RWPE2 (cell line): Measurements from ENCODE around the gene ACTL8.

Experiments
- ATAC-seq: fragments of 200-7000 bp; cut with Tn5 transposase; 3 replicates; pipeline ENCODE4 v1.9.1; 2021; ENCODE audit warnings: low read depth
- DNase-seq: peaks from one replicate; pipeline ENCODE4 v3.0.0-alpha.2; 2020; ENCODE audit warnings: low spot score
- H3K27ac ChIP-seq: fragments of 450-650 bp; 2 replicates; pipeline ENCODE4 v1.5.1; 2017; ENCODE audit warnings: mild to moderate bottlenecking; ENCODE audit not compliant: poor library complexity, severe bottlenecking
- H3K27me3 ChIP-seq: fragments of 250-450 bp; sonication (Bioruptor Pico); 2 replicates; pipeline ENCODE4 v1.5.1; 2021; ENCODE audit warnings: mild to moderate bottlenecking, moderate library complexity; ENCODE audit not compliant: insufficient read depth, poor library complexity, severe bottlenecking
- H3K36me3 ChIP-seq: fragments of 250-450 bp; sonication (Bioruptor Pico); 2 replicates; pipeline ENCODE4 v1.5.1; 2020; ENCODE audit warnings: low read depth, mild to moderate bottlenecking, moderate library complexity
- H3K4me1 ChIP-seq: fragments of 250-450 bp; sonication (Bioruptor Pico); 2 replicates; pipeline ENCODE4 v1.5.1; 2021; ENCODE audit warnings: mild to moderate bottlenecking, moderate library complexity; ENCODE audit not compliant: insufficient read depth, poor library complexity, severe bottlenecking
- H3K4me3 ChIP-seq: fragments of 250-450 bp; sonication (Bioruptor Pico); 2 replicates; pipeline ENCODE4 v1.5.1; 2021; ENCODE audit warnings: mild to moderate bottlenecking, moderate library complexity; ENCODE audit not compliant: severe bottlenecking
- H3K9me3 ChIP-seq: fragments of 250-450 bp; sonication (Bioruptor Pico); 2 replicates; pipeline ENCODE4 v1.5.1; 2021; ENCODE audit warnings: mild to moderate bottlenecking, moderate library complexity; ENCODE audit not compliant: severe bottlenecking
- TF ChIP-seq, protein P1 (sequence below): fragments of 450-650 bp; IDR thresholded peaks from one replicate; pipeline ENCODE4 v1.5.1; 2017; ENCODE audit warnings: mild to moderate bottlenecking, moderate library complexity; ENCODE audit not compliant: poor library complexity, severe bottlenecking

ACTL8 gene

GRCh38 chr1:17841944-17842343 lies 86.8 kb downstream of the ACTL8 start:
- Histone ChIP-seq H3K9me3 (no peaks in the 10 kb centered on the region), H3K27ac (no peak overlapping the region), H3K4me3 (no peak overlapping the region), H3K36me3 (no peaks in the 10 kb centered on the region), H3K27me3 (no peaks in the 10 kb centered on the region), H3K4me1 (no peaks in the 10 kb centered on the region)
- TF ChIP-seq, protein P1, sequence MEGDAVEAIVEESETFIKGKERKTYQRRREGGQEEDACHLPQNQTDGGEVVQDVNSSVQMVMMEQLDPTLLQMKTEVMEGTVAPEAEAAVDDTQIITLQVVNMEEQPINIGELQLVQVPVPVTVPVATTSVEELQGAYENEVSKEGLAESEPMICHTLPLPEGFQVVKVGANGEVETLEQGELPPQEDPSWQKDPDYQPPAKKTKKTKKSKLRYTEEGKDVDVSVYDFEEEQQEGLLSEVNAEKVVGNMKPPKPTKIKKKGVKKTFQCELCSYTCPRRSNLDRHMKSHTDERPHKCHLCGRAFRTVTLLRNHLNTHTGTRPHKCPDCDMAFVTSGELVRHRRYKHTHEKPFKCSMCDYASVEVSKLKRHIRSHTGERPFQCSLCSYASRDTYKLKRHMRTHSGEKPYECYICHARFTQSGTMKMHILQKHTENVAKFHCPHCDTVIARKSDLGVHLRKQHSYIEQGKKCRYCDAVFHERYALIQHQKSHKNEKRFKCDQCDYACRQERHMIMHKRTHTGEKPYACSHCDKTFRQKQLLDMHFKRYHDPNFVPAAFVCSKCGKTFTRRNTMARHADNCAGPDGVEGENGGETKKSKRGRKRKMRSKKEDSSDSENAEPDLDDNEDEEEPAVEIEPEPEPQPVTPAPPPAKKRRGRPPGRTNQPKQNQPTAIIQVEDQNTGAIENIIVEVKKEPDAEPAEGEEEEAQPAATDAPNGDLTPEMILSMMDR = no peak
- ATAC-seq = no peak
- DNase-seq = no peak

DNA sequence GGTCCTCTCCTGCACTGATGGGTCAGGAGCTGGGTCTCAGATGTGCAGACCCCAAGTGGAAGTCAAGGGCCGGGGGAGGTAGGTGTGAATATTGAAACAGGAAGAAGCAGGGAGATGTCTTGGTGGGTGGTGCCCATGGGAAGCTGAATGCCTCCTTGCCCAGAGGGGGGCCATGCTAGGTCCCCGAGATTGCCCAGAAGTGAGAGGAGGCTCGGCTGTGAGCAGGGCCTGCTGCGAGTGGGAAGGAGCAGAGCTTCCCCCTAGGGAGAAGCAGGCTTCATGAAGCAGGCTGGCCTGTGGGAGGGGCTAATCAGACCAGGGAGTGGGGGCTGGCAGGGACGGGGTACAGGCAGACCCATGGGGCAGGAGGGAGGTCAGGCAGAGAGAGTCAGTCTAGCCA lies 87.6 kb downstream of the ACTL8 start:
- Histone ChIP-seq H3K36me3 (no peaks in the 10 kb centered on the region), H3K27me3 (no peaks in the 10 kb centered on the region), H3K9me3 (no peaks in the 10 kb centered on the region), H3K4me1 (no peaks in the 10 kb centered on the region), H3K4me3 (no peak overlapping the region), H3K27ac (no peak overlapping the region)
- TF ChIP-seq, protein P1 = no peak
- ATAC-seq (no peak), DNase-seq (no peak)

- no peak overlapping the region for H3K27ac ChIP-seq
- no peak for ATAC-seq
- no peaks in the 10 kb centered on the region for H3K9me3 ChIP-seq
- no peaks in the 10 kb centered on the region for H3K4me1 ChIP-seq
- no peak overlapping the region for H3K4me3 ChIP-seq
- DNase-seq = no peak
- no peaks in the 10 kb centered on the region for H3K27me3 ChIP-seq
- TF ChIP-seq, protein P1 = no peak
- H3K36me3 ChIP-seq = no peaks in the 10 kb centered on the region
These were observed 89.2 kb downstream of the ACTL8 start for GRCh38 chr1:17844185-17844826.

DNA sequence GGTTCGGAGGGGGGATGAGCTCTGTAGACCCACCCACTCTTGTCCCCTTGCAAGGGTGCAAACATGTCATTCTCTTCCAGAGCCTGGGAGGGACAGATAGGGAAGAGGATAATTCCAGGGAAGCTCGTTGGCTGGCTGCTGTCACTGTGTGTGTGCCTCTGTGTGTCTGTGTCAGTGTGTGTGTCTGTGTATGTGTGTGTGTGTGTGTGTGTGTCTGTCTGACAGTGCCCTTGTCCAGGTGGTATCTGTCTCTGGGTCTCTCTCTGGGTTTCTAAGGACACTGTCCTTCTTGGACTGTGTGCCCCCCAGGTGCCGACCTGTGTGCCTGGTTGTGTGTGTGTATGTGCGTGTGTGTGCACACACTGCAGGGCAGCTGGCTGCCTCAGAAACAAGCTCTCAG lies 90.5 kb downstream of the ACTL8 start:
- ATAC-seq = no peak
- H3K36me3 ChIP-seq = no peaks in the 10 kb centered on the region
- H3K27ac ChIP-seq = no peak overlapping the region
- no peak for DNase-seq
- no peaks in the 10 kb centered on the region for H3K4me1 ChIP-seq
- TF ChIP-seq, protein P1 = no peak
- H3K27me3 ChIP-seq = no peaks in the 10 kb centered on the region
- no peaks in the 10 kb centered on the region for H3K9me3 ChIP-seq
- H3K4me3 ChIP-seq = no peak overlapping the region

DNA sequence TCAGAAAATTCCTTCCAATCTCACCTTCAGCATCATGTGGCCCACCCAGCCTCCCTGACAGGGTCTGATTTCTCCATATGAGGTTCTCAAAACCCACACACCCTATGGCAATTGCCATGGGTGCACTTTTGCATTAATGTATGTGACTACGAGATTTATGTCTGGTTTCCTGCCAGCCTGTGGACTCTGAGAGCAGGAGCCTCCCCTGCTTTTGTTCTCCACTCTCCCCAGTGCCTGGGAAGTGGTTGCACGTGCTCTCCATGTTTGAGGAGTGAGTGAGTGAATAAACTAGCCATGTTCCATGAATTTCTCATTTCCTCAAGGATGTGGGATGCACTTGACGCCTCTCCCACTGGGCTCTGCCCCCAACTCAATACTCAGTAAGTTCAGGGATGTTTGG lies 91.2 kb downstream of the ACTL8 start:
- no peak overlapping the region for H3K27ac ChIP-seq
- H3K27me3 ChIP-seq = no peaks in the 10 kb centered on the region
- ATAC-seq (no peak), DNase-seq (no peak)
- H3K4me1 ChIP-seq = no peaks in the 10 kb centered on the region
- H3K4me3 ChIP-seq = no peak overlapping the region
- TF ChIP-seq, protein P1 = no peak
- H3K36me3 ChIP-seq = no peaks in the 10 kb centered on the region
- H3K9me3 ChIP-seq = no peaks in the 10 kb centered on the region
